ENCODE measurements around the gene SRRM3.
"Not testable (repeated sequence)": the region's sequence is repeated elsewhere in the genome, so short reads cannot be mapped to it uniquely, and the experiment has no call there.

Gene SRRM3

GRCh38 chr7:76163812-76164211 lies 37.9 kb upstream of the SRRM3 start:
- H3K4me2 ChIP-seq (ENCODE audit: low read length); H3K9ac ChIP-seq; H3K27ac ChIP-seq; H2AFZ ChIP-seq; H3K36me3 ChIP-seq (ENCODE audit: control insufficient read depth, insufficient read depth, low read length); H3K79me2 ChIP-seq; H3K4me3 ChIP-seq (ENCODE audit: low read depth, low read length); H3K4me1 ChIP-seq; H3K9me3 ChIP-seq (ENCODE audit: control insufficient read depth, low read length); H3K27me3 ChIP-seq (ENCODE audit: control insufficient read depth, insufficient read depth, low read length): not testable (repeated sequence)

DNA sequence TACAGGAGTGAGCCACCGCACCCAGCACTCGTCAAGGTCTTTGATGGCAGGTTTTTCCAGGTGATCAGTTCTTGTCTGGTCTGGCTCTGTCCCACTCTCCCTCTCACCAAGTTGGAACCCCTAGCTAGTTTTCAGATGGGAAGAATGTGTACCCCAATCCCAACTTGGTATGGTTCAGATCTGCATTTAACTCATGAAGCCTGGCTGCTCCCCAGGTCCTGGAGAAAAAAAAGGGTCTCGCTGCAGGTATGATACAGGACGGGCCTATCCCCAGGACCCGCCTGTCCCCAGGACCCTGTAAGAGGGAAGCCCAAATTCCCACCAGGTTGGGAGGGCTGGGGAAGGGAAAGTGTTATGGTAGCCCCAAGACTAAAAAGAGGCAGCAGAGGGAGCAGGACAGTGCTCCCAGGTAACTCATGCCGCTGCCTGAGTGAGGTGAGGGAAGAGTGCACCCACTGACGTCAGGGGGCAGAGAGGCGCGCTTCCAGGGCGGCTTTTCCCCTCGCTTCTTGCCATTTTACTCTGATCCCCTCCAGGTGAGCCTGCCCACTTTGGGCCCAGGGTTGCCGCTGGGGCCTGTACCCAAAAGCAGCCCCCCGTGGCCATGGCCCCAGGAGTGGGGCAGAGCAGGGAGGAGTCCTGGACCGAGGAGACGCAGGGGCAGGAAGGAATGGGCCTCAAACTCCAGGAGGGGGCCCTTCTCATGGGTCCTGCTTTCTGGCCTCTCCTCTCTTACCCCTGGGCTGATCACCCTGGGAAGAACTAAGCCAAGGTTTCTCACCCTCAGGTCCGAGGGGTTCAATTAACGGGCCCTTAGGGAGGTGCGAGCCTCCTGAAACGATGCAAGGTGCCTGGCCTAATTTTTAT lies 36.4 kb upstream of the SRRM3 start:
- Histone ChIP-seq H3K4me2 (ENCODE audit: low read length) (no peak overlapping the region), H2AFZ (no peak overlapping the region), H3K9me3 (ENCODE audit: control insufficient read depth, low read length) (no peaks in the 10 kb centered on the region), H3K36me3 (ENCODE audit: control insufficient read depth, insufficient read depth, low read length) (no peaks in the 10 kb centered on the region), H3K4me3 (ENCODE audit: low read depth, low read length) (no peak overlapping the region), H3K4me1 (peaks cover 3% of the 10 kb centered on the region), H3K9ac (no peak overlapping the region), H3K79me2 (no peaks in the 10 kb centered on the region), H3K27me3 (ENCODE audit: control insufficient read depth, insufficient read depth, low read length) (no peaks in the 10 kb centered on the region), H3K27ac (no peak overlapping the region)
- TF ChIP-seq, protein P1, sequence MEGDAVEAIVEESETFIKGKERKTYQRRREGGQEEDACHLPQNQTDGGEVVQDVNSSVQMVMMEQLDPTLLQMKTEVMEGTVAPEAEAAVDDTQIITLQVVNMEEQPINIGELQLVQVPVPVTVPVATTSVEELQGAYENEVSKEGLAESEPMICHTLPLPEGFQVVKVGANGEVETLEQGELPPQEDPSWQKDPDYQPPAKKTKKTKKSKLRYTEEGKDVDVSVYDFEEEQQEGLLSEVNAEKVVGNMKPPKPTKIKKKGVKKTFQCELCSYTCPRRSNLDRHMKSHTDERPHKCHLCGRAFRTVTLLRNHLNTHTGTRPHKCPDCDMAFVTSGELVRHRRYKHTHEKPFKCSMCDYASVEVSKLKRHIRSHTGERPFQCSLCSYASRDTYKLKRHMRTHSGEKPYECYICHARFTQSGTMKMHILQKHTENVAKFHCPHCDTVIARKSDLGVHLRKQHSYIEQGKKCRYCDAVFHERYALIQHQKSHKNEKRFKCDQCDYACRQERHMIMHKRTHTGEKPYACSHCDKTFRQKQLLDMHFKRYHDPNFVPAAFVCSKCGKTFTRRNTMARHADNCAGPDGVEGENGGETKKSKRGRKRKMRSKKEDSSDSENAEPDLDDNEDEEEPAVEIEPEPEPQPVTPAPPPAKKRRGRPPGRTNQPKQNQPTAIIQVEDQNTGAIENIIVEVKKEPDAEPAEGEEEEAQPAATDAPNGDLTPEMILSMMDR (IDR thresholded peaks at IDR 0.05), result no peak

- Histone ChIP-seq H3K4me1 (peaks cover 3% of the 10 kb centered on the region), H2AFZ (peak overlapping the region; percentile 80), H3K36me3 (ENCODE audit: control insufficient read depth, insufficient read depth, low read length) (no peaks in the 10 kb centered on the region), H3K27me3 (ENCODE audit: control insufficient read depth, insufficient read depth, low read length) (no peaks in the 10 kb centered on the region), H3K4me3 (ENCODE audit: low read depth, low read length) (peak overlapping the region; percentile 28), H3K4me2 (ENCODE audit: low read length) (peak overlapping the region; percentile 25), H3K79me2 (no peaks in the 10 kb centered on the region), H3K27ac (peak overlapping the region; percentile 82), H3K9ac (no peak overlapping the region), H3K9me3 (ENCODE audit: control insufficient read depth, low read length) (no peaks in the 10 kb centered on the region)
- TF ChIP-seq, protein P1 (IDR thresholded peaks at IDR 0.05), result no peak
These were observed 35.7 kb upstream of the SRRM3 start for GRCh38 chr7:76165973-76166403.

- TF ChIP-seq, protein P1 (IDR thresholded peaks at IDR 0.05), result peak; percentile 24
- peak overlapping the region; percentile 80 for H2AFZ ChIP-seq
- H3K4me1 ChIP-seq, result peaks cover 3% of the 10 kb centered on the region
- no peak overlapping the region for H3K9ac ChIP-seq
- no peaks in the 10 kb centered on the region for H3K79me2 ChIP-seq
- H3K4me2 ChIP-seq (ENCODE audit: low read length), result peak overlapping the region; percentile 25
- no peaks in the 10 kb centered on the region for H3K27me3 ChIP-seq (ENCODE audit: control insufficient read depth, insufficient read depth, low read length)
- no peaks in the 10 kb centered on the region for H3K9me3 ChIP-seq (ENCODE audit: control insufficient read depth, low read length)
- peak overlapping the region; percentile 82 for H3K27ac ChIP-seq
- H3K4me3 ChIP-seq (ENCODE audit: low read depth, low read length), result peak overlapping the region; percentile 28
- no peaks in the 10 kb centered on the region for H3K36me3 ChIP-seq (ENCODE audit: control insufficient read depth, insufficient read depth, low read length)
These were observed 35.1 kb upstream of the SRRM3 start for GRCh38 chr7:76166404-76167255.

- H3K79me2 ChIP-seq, result no peaks in the 10 kb centered on the region
- no peak overlapping the region for H2AFZ ChIP-seq
- H3K27ac ChIP-seq, result no peak overlapping the region
- no peak overlapping the region for H3K4me3 ChIP-seq (ENCODE audit: low read depth, low read length)
- TF ChIP-seq, protein P1 (IDR thresholded peaks at IDR 0.05), result no peak
- H3K4me2 ChIP-seq (ENCODE audit: low read length), result no peak overlapping the region
- H3K36me3 ChIP-seq (ENCODE audit: control insufficient read depth, insufficient read depth, low read length), result no peaks in the 10 kb centered on the region
- no peaks in the 10 kb centered on the region for H3K27me3 ChIP-seq (ENCODE audit: control insufficient read depth, insufficient read depth, low read length)
- H3K4me1 ChIP-seq, result peaks cover 4% of the 10 kb centered on the region
- no peaks in the 10 kb centered on the region for H3K9me3 ChIP-seq (ENCODE audit: control insufficient read depth, low read length)
- H3K9ac ChIP-seq, result no peak overlapping the region
These were observed 28.0 kb upstream of the SRRM3 start for GRCh38 chr7:76173566-76174205.

GRCh38 chr7:76176951-76177350 lies 24.7 kb upstream of the SRRM3 start:
- H3K9me3 ChIP-seq (ENCODE audit: control insufficient read depth, low read length); H3K27me3 ChIP-seq (ENCODE audit: control insufficient read depth, insufficient read depth, low read length); H3K4me1 ChIP-seq; H3K79me2 ChIP-seq; H3K36me3 ChIP-seq (ENCODE audit: control insufficient read depth, insufficient read depth, low read length); H3K4me2 ChIP-seq (ENCODE audit: low read length); H3K4me3 ChIP-seq (ENCODE audit: low read depth, low read length); H3K27ac ChIP-seq; H3K9ac ChIP-seq; H2AFZ ChIP-seq: not testable (repeated sequence)

Measured in parathyroid adenoma (tissue), 2 donors.